ENCODE data around the gene AGBL1.

DNA sequence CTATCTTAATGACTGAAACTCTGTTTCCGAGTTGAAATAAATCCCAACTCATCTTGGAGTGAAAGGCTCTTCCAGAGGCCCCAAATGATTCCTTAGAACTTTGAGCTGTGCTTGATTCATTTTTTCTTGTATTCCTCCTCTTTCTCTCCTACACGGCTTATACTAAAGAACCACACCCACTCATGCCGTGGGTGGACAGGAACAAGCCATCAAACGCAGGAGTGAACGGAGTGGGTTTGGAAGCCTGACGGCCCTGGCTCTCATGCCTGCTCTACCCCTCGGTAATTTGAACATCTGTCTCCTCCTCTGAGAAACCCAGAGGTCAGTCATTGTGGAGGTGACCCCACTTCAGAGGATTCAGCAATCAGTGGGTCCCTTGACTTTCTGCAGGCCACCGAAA, 236.5 kb downstream of the AGBL1 start:
- TF ChIP-seq CTCF (IDR thresholded peaks at IDR 0.05) (no peak), POLR2A (IDR thresholded peaks at IDR 0.05) (no peak)

Measured in heart left ventricle (tissue), 13 donors.